DOHH2 (cell line): ENCODE results near the gene TACC2.

Experiments used
- CTCF ChIP-seq: fragments of 200-600 bp; sonication (generic); IDR thresholded peaks from one replicate; pipeline ENCODE4 v1.5.1; 2014; ENCODE audit warnings: antibody characterized with exemption, mild to moderate bottlenecking, low read depth, low read length; ENCODE audit not compliant: poor library complexity, severe bottlenecking
- EZH2phosphoT487 ChIP-seq: fragments of 200-600 bp; sonication (generic); IDR thresholded peaks from 2 replicates; pipeline ENCODE4 v1.6.1; 2017; ENCODE audit warnings: borderline replicate concordance, mild to moderate bottlenecking, antibody characterized with exemption, low read length, moderate library complexity, mixed read lengths

- TF ChIP-seq CTCF, result no peak
- no peak for TF ChIP-seq EZH2phosphoT487
These were observed 305.0 kb downstream of the TACC2 start for GRCh38 chr10:122293961-122294380.
